ENCODE results near the gene NEK1.
A peak's percentile ranks its signal among the peaks of the same experiment; 100 is the strongest.

The NEK1 gene

DNA sequence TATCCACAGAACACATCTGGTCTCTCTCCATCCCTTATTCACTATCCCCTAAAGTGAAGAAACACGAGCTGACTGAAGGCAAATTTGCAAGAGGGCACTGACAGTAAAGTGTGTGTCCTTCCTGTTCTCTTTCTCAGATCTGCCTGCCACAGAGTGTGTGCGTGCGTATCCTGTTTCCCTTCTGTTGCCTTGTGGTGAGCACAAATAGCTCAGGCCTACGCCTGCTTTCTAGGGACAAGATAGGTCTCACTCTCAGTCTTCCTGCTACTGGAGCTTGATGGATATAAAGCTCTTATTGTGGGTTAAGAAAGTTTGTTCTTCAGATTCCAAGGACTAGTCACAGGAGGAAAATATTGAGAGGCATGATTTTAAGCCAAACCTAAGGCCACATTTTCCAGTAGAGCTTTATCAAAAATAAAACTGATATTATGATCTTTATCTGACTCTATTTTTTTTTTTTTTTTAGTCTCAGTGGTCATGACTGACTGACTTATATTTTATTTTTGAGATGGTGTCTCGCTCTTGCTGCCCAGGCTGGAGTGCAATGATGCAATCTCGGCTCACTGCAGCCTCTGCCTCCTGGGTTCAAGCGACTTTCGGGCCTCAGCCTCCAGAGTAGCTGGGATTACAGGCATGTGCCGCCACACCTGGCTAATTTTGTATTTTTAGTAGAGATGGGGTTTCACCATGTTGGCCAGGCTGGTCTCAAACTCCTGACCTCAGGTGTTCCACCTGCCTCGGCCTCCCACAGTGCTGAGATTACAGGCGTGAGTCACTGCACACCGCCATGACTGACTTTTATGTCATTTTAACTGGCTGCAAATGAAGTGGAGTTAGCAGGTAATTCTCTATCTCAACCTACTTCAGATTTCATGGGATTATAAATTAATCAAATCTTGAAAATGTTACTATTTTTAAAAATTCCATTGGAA lies 201.3 kb downstream of the NEK1 start:
- peak; percentile 3 for DNase-seq

DNA sequence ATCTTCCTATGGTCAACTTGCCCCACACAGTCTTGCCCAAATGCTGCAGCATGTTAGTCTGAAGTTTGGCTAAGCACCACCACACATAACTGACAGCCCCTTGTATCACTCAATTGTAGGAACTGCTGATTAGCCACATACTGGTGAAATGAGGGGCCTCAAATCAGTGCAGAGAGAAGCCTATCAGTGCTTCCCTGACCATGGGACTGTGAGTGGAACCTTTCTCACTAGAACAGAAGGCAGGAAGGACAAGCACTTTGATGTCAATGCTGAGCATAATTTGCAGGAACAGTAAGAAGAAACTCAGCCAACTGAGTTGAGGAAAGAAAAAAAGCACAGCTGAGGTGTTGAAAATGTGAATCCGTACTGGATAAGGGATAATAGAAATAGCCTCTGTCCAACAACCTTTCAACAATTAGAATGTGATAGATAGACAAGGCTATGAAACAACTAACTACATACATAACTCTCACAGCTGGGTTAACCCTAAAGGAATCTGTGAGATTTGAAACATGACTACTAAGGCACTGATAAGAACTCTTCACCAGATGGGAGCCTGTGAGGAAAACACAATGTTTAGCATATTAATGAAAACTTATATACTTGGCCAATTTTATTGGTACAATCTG lies 205.1 kb downstream of the NEK1 start:
- DNase-seq: no peak

DNA sequence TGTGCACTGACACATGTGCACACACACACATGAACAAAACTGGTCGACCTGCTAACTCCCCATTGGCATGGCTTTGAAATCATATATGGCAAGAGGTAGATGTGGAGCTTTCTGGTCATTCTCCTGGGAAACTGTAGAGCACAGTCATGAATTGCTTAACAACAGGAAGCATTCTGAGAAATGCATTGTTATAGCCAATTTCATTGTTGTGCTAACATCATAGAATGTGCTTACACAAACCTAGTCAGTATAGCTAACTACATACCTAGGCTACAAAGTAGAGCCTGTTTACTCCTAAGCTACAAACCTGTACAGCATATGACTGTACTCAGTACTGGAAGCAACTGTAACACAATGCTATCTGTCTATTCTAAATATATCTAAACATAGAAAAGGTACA lies 207.4 kb downstream of the NEK1 start:
- DNase-seq: no peak

DNA sequence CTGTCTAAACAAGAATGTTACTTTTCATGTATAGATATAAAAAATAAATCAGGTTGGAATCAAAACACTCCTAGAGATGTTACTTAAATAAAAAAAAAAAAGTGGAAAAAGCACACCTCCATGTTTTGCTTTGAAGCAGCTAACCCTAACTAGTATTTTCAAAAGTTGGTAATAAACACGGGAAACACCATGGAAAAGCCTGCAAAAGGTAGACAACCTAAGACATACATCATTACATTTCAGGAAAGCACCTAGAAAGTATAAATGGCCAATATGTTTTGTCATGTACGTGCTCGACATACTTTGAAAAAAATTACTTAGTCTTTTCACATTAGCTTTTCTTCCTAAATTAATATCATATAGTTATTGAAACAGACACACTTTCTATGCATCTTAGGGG lies 211.6 kb downstream of the NEK1 start:
- no peak for DNase-seq

DNA sequence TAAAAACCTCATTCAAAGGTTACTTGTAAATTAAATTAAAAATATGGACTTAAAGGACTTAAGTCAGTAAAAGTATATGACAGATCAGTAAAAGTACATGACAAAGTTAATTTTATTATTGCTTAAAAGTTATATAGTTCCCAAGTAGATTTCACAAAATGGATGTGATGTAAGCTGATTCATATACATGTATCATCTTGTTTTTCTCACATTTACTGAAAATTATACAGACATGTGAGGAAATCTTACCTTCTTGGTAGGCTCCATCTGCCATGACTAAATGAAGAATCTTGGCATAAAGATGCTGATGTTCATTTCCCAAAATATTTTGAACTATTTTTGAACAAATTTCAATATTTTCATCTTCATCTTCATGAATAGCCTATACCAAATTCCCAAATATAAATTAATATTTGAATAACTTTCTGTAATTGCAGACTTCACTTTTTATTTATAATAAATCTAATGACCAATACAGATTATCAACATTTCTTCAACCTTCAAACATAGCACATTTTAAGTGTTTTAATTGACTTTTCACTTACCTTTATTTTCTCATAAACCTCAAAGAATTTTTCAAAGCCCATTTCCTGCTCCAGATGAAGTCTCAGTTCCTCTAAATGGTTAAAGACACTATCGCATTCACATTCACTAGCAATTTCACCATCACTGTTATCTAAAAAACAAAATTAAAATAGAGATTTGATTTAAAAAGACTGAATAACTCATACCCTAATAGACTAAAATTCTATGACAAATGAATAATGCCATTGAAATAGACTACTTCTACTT lies 212.2 kb downstream of the NEK1 start:
- DNase-seq: no peak

DNA sequence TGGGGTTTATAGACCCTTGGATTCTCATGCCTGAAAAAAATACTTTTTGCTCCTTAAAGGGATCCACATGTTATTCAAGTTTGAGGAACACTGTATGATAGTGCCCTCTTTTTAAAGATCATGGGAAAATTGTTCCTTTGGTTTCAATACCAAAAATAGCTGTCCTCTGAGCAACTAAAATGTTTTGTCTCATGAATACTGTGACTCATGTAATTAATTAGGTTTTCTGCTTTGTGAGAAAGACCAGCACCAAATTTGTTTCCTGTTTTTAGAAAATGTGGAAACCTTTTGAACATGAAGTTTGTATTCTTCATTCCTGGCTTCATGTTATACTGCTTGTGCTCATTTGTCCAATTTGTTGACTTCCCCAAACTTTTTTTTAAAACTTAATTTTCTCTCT lies 214.1 kb downstream of the NEK1 start:
- no peak for DNase-seq

DNA sequence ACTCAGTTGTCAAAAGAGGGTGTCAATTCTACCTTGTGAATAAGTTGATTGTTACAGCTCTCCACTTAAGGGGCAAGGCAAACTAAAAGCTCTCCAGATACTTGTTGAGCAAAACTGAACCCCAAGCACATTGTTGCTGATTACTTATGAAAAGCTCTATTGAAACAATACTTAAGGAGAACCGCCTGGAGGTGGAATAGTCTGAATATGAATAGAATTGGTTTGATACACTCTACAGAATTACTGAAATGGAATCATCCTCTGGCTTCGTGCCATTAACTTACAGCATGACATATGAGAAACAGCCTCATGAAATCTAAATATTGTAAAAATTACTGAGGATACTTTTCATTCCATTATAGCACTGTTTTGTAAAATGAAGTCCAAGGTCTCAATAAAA lies 214.6 kb downstream of the NEK1 start:
- DNase-seq: no peak

DNA sequence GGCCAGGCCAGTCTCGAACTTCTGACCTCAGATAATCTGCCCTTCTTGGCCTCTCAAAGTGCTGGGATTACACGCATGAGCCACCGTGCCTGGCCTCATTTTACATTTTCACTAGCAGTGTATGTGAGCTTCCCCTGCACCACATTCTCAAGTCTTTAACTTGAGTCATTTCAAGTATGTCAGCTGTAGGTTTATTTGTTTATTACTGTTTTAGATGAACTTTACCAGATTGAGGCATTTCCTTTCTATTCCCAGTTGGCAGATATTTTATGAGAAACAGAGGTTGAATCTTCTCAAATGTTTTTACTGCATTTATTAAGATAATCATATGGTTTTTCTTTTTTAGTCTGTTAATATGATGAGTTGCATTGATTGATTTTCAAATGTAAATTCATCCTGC lies 227.0 kb downstream of the NEK1 start:
- DNase-seq: no peak

DNA sequence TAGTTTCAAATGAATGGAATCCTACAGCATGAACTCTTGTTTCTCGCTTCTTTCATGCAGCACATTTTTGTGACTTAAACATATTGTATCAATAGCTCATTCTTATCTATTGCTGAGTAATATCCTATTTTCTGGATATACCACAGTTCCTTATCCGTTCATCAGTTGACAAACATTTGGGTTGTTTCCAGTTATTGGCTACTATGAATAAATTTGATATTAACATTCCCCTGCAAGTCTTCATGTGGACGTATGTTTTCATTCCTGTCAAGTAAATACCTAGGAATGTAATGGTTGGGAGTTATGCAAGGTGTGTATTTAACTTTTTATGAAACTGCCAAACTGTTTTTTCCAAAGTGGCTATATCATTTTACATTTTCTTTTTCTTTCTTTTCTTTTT lies 227.6 kb downstream of the NEK1 start:
- DNase-seq: no peak

DNA sequence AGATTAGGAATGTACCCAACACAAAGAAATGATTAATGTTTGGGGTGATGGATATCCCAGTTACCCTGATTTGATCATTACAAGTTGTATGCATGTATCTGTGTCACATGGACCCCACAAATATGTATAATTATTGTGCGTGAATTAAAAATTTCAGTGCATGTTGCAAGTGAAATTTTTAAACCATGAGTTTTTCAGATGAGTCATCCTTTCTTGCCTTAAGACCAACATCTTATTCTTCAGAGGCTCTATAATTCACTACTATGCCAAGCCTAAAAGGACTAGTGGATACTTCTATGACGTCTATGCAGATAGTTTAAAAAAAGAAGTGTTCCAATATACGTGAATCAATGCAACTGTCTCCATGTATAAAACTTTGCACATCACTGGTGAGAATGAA lies 228.7 kb downstream of the NEK1 start:
- no peak for DNase-seq

DNA sequence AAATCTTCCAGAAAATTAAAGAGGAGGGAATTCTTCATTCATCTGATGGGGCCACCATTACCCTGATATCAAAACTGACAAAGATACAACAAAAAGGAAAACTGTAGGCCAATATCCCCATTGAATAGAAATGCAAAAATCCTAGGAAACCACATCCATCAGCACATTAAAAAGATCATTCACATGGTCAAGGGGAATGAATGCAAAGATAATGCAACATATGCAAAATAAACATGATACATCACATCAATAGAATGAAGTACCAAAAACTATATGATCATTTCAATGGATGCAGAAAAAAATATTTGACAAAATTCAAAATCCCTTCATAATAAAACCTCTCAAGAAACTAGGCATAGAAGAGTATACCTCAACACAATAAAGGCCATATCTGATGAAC lies 232.7 kb downstream of the NEK1 start:
- DNase-seq: no peak

DNA sequence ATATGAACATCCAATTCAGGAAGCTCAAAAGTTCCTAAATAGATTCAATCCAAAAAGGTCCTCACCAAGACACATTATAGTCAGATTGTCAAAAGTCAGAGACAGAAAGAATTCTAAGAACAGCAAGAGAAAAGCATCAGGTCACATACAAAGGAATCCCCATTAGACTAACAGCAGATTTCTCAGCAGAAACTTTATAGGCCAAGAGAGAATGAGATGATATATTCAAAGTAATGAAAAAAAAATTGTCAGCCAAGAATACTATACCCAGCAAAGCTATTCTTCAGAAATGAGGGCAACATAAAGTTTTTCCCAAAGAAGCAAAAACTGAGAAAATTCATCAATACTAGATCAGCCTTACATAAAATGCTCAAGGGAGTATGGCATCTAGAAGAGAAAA lies 235.0 kb downstream of the NEK1 start:
- DNase-seq: no peak

DNA sequence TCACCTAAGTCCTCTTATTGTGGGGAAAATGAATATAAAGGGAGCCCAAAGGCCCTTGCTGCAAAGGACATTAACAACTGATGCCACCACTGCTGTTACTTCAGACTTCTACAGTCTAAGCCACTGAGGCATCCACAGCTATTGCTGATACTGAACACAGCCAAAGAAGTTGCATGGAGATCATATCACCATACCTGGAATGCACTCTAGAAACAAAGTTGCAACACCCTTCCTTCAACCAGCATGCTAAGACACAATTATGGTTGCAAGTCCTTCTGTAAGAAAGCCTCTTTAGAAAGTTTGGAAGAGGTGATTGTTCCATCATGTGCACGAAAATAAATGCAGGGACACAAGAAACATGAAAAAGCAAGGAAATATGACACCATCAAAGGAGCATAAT lies 236.0 kb downstream of the NEK1 start:
- DNase-seq: no peak

DNA sequence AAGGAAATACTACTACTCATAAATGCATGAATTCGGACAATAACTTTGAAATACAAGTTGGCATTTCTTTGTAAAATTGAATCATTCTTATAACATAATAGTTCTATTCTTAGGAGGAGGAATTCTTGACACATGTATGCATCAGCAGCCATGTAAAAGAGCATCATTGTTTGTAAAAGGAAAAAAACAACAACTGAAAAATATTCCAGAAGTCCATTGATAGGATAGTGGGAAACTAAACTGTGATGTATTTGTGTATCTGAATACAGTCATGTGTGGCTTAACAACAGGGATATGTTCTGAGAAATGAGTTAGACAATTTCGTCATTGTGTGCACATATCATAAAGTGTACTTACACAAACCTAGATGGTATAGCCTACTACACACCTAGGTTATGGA lies 239.6 kb downstream of the NEK1 start:
- no peak for DNase-seq

DNA sequence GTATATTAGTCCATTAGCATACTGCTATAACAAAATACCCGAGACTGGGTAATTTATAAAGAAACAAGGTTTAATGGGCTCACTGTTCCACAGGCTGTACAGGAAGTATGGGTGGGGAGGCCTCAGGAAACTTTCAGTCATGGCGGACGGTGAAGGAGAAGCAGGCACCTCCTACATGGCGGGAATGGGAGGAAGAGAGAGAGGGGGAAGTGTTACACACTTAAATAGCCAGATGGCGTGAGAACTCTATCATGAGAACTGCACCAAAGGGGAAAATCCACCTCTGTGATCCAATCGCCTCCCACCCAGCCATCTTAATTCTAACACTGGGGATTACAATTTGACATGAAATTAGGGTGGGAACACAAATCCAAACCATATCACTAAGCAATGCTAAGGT lies 242.7 kb downstream of the NEK1 start:
- no peak for DNase-seq

DNA sequence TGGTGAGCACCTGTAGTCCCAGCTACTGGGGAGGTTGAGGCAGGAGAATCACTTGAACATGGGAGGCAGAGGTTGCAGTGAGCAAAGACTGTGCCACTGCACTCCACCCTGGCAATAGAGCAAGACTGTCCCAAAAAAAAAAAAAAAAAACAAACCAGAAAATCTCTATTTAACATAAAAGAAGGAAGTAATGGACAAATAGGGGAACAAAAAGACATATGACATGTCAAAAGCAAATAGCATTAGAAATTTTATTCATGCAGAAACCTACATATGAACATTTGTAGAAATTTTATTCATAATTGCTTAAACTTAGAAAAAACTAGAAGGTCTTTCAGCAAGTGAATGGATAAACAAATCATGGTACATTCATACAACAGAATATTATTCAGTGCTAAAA lies 244.6 kb downstream of the NEK1 start:
- DNase-seq: no peak

DNA sequence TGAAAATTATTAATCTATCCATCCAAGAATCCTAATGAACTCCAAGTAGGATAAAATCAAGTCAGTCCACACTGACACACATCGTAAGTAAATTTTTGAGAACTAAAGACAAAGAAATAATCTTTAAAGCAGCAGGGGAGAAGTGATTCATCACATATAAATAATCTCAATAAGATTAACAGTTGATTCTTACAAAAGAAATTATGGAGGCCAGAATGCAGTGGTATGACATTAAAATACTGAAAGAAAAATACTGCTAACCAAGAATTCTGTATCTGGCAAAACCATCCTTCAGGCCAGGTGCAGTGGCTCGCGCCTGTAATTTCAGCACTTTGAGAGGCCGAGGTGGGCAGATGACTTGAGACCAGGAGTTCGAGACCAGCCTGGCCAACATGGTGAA lies 245.6 kb downstream of the NEK1 start:
- no peak for DNase-seq

DNA sequence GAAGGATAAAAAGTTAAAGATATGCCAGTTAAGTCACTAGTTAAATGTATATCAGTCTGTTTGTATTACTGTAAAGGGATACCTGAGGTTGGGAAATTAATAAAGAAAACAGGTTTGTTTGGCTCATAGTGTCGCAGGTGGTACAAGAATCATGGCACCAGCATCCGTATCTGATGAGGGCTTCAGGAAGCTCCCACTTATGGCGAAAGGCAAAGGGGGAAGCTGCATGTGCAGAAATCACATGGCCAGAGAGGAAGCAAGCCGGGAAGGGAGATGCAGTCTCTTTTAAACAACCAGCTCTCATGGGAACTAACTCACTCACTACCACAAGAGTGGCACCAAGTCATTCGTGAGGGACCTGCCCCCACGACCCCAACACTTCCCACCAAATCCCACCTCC lies 249.8 kb downstream of the NEK1 start:
- DNase-seq: no peak

DNA sequence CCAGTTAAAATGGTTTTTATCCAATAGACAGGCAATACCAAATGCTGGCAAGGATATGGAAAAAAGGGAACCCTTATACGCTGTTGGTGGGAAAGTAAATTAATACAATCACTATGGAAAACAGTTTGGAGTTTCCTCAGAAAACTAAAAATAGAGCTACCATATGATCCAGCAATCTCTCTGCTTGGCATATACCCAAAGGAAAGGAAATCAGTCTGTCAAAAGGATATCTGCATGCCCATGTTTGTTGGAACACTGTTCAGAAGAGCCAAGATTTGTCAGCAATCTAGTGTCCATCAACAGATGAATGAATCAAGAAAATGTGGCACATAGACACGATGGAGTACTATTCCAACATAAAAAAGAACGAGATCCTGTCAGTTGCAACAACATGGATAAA lies 250.6 kb downstream of the NEK1 start:
- no peak for DNase-seq

DNA sequence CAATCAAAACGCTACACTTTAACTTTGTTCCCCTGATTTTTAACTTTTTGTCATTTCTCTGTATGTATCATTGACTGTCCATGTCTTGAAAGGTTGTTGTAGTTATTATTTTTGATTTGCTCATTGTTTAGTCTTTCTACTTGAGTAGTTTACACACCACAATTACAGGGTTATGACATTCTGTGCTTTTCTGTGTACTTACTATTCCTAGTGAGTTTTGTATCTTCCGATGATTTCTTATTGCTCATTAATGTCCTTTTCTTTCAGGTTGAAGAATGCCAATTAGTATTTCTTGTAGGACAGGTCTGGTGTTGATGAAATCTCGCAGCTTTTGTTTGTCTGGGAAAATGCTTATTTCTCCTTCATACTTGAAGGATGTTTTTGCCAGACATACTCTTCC lies 252.4 kb downstream of the NEK1 start:
- no peak for DNase-seq

DNA sequence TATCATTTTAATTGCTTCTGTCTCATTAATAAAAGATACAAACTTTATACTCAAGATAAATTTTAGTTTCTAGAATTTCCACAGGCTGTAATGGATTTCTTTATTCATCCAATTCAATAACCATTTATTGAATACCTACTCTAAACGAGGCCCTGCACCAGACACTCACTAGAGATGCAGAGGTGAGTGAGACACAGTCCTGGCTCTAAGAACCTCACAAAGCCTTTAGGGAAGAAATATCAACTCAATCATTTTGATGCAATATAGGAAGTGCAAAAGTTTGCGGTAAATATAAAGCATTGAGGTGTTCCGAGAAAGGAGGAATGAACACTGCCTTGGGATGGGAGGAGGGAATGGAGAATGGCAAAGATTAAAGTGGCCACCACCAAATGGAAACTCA lies 260.0 kb downstream of the NEK1 start:
- DNase-seq: no peak

DNA sequence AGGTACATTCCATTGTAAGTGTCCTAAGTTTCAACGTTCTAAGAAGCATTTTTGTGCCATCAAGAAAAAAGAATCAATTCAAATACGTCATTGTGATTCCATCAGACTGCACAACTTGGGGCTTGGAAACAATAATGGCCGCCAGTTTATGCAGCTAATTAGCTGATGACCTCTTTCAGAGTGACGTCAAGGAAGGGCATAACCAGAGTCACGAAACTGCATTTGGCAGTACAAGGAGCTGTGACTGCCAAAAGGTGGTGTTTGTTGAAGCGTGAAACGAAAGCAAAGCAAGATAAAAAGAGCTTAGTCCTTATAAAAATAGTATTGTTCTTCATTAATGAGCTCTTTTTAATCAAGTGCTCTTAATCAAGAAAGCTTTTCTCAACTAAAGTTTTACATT lies 260.5 kb downstream of the NEK1 start:
- DNase-seq: no peak

DNA sequence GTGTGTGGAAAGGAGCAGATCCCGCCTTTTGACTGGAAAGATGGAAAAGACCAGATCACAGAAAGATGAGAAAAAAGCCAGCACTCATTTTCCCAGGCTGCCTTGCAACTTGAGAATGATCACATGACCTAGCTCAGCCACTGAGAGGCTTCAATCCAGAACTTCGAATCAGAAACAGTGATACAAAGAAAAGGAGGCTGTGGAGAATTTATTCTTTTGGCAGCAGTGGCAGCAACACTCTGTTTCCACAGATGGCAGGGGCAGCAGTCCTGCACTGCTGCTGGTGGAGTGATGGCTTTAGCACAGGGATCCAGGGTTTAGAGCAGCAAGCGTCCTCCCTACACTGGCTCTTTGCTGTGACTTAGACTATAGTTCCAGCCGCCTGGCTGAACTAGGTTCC lies 263.8 kb downstream of the NEK1 start:
- DNase-seq: no peak

DNA sequence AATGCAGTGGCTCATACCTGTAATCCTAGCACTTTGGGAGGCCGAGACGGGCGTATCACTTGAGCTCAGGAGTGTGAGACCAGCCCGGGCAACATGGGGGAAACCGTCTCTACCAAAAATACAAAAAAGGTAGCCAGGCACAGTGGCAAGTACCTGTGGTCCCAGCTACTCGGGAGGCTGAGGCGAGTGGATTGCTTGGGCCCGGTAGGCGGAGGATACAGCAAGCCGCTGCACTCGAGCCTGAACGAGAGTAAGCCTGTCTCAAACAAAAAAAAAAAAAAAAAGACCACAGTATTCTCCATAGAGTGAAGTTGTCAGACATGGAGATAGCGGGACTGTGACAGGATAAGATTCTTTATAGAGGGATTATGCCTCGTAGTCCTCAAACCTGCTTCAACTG lies 265.5 kb downstream of the NEK1 start:
- DNase-seq: no peak

Measured in stimulated activated CD4-positive, alpha-beta T cell treated with anti-CD3 and anti-CD28 coated beads, Interleukin-4, amount 100 ng/mL, for 1 hour (primary cell).